Stimulated activated CD4-positive, alpha-beta T cell treated with anti-CD3 and anti-CD28 coated beads, Interleukin-1b, Interleukin-23, amount 100 ng/mL, for 1 hour (primary cell): ENCODE results near the gene AFF1.
"Not testable (repeated sequence)": the region's sequence is repeated elsewhere in the genome, so short reads cannot be mapped to it uniquely, and the experiment has no call there.

Experiments
- DNase-seq, 2 donors: peaks; one replicate each; pipeline ENCODE4 v3.0.0-alpha.2; 2020; ENCODE audit warnings: low read depth in 2 of 2

Gene AFF1

DNA sequence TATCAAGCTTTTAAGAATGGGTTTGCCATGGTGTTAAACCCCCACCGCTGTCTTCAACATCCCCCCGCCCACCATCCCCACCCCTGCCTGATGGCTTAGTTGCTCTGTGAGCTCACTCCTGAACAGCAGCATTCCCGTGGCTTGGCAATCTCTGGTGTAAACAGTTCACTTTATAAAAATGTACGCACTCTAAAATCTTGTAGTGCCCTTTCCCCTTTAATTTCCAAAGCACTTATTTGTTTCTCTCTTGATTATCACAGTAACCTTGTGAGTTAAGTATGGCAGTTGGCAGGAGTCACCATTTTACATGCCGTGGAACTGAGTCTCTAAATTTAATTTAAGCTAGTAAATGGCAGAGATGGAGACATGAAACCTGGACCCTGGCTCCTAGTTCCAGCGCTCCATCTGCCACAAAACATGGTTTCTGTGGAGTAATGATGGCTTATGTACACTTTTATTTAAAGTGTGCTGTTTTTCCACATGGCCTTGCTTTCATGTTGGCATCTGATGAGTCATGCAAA is 123.1 kb downstream of the AFF1 start:
- DNase-seq, result no peak

DNA sequence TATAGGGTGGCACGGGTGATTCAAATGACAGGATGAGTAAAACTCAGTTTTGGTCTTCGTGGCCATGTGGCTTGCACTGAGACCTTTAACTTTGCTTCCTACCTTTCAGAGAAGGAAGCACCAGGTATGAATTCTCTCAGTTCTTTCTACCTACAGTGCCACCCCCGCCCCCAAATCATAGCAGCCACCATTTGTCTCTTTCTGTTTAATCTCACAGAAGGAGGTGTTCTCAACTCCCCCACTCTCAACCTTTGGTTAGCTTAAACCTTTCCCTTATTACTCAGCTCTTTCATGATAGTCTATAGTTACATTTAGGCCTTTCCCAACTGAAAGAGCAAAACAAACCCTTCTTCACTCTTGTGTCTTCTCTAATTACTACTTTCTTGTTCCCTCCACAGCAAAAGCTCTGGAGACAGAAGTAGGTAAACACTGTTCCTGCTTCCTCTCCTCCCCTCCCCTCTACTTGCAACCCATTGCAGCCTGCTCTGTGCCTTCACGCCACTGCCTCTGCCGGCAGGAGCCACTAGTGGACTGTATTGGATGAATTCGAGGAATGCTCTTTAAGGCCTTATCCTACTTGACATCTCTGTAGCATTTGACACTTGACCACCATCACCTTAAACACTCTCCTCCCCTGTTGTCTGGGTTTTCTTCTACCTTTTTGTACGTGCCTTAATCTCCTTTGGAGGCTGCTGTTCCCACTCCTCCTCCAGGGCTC is 123.7 kb downstream of the AFF1 start:
- DNase-seq, result peak; percentile 2 to 24

DNA sequence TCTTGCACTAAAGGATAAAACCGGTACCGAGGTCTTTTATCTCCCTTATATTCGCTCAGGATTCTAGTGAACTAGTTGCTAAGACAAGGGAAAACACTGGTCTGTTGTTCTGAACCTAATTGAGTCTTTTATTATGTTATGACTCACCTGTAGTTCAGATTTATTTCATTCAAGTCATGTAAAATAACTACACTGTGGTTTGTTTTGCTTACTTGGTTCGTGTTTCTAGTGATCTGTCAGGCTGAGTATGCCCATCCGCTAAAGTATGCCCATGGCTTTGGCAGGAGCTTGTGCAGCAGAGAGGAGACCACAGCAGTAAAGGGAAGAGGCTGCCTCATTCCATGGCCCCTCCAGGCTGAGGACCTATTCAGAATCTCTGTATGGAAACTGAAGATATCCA is 126.1 kb downstream of the AFF1 start:
- no peak for DNase-seq

DNA sequence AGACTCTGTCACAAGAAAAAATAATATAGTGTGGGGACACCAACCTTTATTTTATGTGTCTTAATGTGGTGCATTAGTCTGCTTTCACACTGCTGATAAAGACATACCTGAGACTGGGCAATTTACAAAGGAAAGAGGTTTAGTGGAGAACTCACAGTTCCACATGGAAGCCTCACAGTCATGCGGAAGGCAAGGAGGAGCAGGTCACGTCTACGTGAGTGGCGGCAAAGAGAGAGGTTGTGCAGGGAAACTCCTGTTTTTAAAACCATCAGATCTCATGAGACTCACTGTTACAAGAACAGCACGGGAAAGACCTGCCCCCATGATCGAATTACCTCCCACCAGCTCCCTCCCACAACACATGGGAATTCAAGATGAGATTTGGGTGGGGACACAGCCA is 130.2 kb downstream of the AFF1 start:
- no peak for DNase-seq

DNA sequence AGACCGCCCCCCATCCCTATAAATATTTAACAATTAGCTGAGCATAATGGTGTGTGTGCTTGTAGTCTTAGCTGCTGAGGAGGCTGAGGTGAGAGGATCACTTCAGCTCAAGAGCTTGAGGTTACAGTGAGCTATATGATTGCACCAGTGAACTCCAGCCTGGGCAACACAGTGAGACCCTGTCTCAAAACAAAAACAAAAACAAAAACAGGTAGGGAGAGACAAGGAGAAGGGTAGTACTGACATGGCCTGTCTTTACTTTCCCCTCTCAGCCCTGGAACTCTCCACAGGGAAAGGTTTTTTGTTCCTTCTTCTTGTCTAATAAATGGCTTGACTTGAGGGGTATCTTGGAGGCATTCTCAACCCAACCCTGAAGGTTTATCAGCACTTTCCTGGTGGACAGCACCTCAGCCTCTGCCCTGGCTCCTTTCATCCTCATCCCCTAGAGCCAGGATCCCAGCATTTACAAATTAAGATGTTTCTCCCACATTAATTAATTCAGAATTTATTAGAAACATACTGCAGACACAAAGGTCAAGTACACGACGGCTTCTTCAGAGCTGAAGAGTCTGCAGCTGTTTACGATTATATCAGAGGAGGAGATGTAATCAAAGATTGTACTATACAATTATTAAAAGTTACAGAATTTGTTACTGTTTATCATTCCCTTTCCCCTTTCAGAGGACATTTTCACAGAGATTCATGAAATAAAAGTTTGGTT is 131.8 kb downstream of the AFF1 start:
- DNase-seq, result no peak

DNA sequence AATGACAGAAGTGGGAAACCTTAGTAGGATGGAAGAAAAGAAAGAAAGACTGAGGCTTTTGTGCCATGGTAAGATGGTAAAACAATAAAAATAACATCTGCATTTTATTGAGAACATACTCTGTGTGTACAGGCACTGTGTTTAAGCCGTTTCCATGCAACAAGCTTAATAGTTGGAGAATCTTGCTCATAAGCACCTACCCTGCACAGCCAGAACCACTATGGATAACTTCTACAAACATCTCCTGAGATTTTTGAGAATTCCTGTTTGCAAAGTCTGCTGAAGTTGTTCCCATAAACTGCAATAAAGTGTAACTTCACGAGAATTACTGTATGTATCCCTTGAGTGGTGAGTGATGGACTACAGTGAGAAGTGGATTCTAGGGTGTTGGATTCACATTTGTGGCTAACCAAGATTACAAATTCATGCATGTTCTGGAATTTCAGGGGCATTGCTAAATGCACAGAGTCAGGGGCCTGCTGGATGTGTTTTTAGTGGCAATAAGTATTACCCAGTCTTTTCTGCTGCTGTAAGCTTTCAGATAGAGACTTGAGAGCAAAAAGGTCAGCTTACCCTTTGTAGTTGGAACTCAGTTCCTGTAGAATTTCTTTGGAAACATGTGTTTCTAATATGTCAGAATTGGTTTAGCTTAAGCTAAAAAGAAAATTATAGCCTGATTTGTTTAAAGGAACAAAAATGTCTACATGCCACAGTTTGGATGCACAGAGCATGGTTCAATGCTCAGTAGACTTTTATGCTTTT is 132.5 kb downstream of the AFF1 start:
- DNase-seq, result no peak

DNA sequence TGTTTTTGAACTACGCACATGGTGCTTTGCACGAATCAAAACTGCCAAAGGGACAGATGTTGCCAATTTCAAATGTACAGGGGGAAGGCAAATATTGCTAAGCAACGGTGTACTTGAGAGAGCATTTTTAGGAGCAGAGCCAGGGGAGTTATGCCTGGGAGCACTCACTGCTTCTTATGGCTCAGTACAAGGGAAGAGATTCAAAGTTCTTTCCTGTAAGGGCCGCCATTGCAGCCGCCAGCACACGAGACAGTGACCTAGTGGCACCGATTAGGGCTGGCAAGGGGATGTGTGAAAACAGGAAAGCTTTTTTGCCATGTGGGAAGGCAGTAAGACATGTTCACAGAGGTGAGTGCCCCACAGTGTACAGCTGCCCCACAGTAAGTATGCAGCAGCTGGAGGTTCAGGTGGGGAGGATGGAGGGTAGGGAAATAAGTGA is 133.8 kb downstream of the AFF1 start:
- no peak for DNase-seq

DNA sequence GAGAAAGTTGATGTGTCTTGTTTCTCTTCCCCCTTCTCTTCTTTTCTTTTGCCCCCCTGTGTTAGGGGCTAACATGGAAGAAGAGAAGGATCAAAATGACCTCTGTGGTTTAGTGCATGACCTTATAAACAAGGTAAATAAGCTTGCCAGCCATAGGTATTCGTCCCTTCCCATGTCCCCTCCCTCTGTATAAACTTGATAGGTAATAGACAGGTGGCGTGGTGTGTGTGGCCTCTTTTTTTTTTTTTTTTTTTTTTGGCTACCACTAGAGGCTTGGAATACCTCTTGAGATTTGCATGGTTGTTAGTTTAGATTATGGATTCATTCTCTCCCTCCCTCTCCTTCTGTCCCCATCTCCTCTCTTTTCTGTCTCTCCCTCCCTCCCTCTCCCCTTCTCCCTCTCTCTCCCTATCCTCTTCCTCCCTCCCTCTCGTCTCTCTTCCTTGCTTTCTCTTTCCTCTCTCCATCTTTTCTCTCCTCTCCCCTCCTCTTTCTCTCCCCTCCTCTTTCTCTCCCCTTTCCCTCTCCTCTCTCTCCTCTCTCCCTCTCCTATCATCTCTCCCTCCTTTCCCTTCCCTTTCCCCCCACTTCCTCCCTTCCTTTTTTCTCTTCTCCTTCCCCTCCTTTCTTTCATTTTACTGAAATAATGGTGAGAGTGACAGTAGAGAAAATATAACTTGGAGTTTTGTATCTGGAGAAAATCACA is 134.4 kb downstream of the AFF1 start:
- no peak for DNase-seq

DNA sequence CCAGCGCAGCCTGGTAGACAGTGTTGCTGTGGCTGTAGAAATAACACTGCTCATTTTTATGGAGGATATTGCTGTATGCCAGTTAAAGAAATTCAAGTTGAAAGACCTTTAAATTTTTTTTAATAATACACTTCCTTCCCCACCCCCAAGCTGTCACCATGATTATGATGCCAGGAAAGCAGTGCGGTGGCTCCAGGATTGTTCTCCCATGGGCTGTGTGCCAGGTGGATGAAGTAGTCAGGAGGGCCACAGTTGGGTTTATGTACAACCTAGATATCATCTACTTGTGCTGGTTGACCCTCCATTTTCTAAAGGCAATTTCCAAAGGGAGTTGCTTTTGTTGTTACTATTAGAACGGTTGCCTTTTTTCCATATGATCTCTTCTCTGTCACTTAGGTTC is 136.6 kb downstream of the AFF1 start:
- DNase-seq, result no peak

DNA sequence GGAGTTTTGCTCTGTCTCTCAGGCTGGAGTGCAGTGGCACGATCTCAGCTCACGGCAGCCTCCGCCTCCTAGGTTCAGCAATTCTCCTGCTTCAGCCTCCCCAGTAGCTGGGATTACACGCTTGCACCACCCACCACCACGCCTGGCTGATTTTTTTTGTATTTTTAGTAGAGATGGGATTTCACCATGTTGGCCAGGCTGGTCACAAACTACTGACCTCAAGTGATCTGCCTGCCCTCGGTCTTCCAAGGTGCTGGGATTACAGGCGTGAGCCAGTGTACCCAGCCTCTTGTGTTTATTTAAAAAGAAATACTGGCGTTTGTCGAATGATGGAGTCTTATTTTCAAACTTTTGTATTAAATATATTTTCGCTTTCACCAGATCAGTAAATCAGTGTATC is 137.7 kb downstream of the AFF1 start:
- not testable (repeated sequence) for DNase-seq

DNA sequence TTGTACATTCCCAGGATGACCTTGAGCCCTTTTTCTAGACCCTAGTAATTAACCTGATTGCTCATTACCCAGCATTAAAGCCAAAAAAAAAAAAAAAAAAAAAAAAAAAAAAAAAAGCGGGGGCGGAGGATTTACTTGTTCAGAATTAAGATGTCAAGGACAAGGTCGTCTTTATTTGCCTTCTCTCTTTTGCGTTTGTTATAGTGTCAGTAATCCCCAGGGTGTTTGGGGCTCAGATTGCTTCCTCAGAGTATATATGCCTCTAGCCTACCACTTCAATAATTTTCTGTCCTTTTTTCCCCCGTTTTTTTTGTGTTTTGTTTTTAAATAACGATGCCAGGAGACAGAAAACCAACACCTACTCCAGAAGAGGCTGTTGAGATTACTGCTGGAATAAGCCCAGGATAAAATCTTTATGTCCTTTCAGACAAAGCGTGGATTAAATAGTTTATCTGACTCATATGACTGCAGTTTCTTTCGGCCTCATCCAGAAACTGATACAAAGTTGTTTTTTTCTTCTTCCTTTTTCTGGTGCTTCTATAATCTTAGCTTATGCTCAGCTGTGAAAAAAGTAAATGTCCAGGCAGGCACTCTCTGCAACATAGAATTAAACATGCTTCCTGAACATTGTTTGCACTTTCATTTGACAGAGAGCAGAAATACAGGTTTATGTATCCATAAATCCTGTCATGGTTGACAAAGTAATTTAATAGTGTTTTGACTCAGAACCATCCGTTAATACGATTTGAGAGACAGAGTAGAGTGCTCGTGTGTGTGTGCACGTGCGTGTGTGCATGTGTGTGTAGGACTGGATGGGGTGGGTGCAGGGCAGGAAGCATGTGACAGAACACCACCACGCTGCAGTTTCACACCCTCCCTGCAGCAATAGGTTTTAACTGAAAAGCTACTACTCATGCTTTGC is 138.6 kb downstream of the AFF1 start:
- no peak for DNase-seq

DNA sequence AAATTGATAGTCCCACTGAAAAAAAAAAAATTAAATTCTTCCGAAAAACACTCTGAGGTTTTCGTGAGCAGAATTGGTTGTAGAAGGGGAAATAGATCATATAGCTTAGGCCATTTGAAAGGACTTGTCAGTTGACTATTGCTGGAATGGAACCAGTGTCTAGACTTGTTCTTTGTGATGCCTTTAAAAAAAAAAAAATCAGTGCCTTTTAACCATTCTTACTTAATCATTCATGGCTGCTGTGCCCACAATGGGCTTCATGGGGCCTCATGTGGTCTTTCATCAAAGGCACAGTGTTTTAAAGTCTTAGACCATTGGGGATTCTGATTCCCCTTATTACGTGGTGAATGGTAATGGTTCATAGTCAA is 139.3 kb downstream of the AFF1 start:
- no peak for DNase-seq

DNA sequence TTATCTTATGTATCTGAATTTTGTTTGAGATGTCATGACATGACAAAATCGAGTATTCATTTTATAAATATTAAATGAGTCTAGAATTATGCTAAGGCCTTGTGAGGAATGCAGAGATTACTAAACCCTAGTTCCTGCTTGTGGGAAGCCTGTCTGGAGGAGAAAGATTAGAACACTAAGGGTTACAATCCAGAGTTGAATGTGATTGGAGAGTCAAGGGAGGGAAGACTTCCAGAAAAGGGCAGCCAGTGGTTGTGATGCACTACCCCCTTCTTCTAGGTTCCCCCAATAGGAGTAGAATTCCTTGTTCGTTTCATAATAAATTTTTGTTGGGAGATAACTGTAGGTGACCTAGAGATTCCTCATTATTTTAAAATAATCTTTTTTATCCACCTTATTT is 141.1 kb downstream of the AFF1 start:
- DNase-seq, result no peak

DNA sequence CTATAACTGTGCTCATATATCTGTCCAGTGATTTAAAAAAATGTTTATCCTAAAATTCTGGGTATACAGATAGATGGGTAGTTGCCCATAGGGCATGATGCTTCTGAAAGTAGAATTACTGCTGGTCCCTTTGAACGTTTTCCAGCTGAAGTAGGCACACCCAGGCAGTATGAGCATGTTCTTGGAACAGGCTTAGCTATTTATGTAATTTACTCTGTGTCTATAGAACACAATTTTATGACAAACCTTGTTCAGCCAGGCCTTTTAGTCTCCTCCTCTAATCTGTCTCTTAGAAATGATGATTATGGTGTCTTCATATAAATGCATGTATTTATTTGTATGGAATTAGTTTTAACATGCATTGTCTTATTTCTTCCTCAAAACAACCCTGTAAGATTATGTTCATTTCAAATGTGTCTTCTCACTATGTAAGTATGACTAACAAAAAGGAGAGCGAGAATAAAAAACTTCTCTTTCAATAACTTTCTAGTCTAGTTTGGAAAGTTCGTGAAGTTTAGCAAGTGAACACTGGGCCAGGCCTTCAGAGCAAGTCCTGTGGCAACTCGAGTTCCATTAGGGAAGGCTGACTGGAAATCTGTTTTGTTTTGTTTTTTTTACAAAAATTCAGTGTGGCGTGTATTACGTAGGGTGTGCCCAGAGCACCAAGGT is 142.0 kb downstream of the AFF1 start:
- no peak for DNase-seq

DNA sequence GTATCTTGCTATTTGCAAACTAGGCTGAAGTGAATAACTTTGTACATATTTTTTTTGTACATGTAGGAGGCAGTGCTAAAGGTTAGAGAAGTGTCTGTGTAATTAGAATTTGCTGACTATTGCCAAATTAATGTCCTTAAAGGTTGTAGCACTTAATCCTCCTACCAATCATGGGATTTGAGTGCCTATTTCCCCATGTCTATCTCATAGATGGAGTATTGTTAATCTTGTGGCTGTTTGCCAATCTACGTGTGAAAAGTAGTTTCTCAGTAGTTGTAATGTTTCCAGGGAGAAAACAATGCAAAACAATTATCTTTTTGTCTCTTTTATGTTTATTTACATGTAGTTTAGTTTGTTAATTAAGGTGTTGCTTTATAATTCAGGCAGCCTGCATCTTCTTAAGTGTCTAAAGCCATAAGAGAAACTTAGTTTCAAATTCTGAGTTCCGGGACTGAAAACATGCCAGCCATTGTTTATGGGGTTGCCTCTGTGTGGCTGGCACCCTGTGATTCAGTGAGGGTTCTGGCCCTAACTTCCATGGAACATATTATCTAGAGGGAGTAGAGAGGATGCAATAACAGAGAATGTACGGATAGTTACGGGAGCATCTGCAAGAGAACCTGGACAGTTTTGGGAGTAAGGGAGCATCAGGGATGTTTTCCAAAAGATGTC is 143.2 kb downstream of the AFF1 start:
- DNase-seq, result no peak

DNA sequence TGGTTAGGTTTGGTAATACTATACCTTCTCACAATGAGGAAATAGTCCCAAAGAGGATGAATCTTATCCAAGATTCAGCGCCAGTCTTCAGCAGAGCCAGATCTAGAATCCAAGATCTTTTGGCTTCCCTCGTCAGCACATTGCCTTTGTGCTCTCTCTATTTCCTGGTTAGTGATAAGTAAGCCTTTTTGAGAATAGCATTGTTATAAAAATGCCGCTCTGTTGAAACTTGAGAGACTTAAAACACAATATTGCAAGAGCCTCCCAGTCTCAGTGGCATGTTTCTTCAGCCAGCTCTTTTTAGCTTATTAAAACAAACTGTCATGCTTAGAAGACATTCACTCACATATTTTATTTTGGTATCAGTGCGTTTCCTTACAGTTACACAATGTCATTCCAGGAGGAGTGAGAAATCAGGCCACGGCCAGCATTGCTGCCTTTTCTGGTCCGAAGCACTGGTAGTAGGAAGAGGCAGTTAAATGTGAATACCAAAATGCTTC is 144.2 kb downstream of the AFF1 start:
- DNase-seq, result no peak

DNA sequence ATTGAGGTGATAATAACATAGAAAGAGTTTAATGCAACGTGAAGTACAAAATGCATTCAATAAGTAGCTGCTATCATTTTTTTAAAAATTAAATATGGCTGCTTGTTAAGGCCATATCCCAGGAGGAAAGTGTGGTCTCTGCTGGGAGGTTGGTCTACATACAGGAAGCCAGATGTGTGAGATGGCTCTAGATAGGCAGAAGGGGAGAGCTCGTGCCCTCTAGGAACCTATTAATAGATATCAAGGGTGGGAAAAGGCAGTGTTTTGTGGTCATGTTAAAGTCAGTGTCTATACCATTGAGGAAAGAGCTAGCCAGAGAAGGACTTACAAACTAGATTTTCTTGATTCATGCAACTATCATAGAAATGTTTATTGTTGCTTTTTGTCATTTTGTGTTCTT is 145.2 kb downstream of the AFF1 start:
- no peak for DNase-seq

DNA sequence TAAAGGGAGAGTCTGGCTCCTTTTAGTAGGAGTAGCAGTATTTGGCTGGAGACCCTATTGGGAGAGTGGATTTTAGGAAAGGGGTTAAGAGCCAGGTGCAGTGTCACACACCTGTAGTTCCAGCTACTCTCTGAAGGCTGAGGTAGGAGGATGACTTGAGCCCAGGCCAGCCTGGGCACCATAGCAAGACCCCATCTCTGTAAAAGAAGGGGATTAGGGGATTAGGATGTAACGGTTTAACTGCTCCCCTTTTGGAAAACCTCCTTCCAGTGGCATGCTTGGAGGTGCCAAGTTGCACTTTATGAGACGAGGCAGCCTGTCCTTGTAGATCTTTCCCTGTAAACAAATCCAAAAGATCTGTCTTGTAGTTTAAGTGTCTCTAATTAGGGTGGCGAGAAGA is 145.7 kb downstream of the AFF1 start:
- no peak for DNase-seq

DNA sequence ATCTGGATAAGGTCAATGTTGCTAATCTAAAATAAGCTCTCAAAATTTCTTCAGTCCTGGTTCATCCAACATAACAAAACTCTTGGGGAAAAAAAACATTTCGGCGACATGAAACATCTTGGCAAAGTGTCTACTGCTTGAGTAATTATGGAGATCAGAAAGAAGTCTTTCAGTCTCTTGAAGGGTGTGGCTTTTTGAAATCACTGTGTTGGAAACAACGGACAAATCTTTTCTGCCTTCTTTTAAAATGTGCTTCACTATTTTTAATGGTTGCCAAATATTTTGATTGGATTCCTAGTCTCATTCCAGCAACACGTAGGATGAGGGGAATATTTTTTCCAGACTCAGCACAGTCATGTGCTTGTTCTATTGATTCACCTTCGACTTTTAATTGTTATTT is 147.0 kb downstream of the AFF1 start:
- DNase-seq, result no peak

DNA sequence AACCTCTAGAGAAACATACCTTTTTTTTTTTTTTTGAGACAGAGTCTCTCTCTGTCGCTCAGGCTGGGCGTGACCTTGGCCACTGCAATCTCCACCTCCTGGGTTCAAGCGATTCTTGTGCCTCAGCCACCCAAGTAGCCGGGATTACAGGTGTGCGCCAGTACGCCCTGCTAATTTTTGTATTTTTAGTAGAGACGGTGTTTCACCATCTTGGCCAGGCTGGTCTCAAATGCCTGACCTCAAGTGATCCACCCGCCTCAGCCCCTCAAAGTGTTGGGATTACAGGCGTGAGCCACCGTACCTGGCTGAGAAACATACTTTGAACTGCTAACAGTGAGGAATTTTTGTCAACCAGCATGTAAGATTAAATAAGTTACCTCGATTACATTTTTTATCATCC is 150.9 kb downstream of the AFF1 start:
- not testable (repeated sequence) for DNase-seq
